ENCODE results near the gene GPBP1. TPM values are rescaled to one million over a fixed set of nuclear protein-coding genes. Genes with fewer than 3 reads are reported as not detected.

The GPBP1 gene
- total RNA-seq, 1 experiment from 2014 or later, result 69.5 TPM

- Histone ChIP-seq H3K36me3 (ENCODE audit: control insufficient read depth in 1 of 2, insufficient read depth in 2 of 2, low read length in 2 of 2) (peaks cover 5 to 13% of the 10 kb centered on the region in 2 experiments; a peak in 2 of 4 replicates), H3K4me3 (replicated peaks in 1 of 2; ENCODE audit: low read depth in 1 of 2, low read length in 2 of 2) (peak overlapping the region; percentile 95 to 98), H3K9me3 (ENCODE audit: control insufficient read depth in 1 of 2, insufficient read depth in 1 of 2, low read depth in 1 of 2, low read length in 2 of 2) (no peaks in the 10 kb centered on the region), H4K20me1 (ENCODE audit: insufficient read depth) (no peaks in the 10 kb centered on the region), H3K79me2 (ENCODE audit: insufficient read depth, low read length) (peaks cover 31% of the 10 kb centered on the region), H3K27me3 (ENCODE audit: insufficient read depth, low read length) (no peaks in the 10 kb centered on the region), H3K9me2 (ENCODE audit: insufficient read depth) (no peaks in the 10 kb centered on the region), H3K9ac (ENCODE audit: low read length) (peak overlapping the region; percentile 100), H3K27ac (ENCODE audit: low read depth, low read length) (peak overlapping the region; percentile 100), H3K4me2 (ENCODE audit: low read length) (peak overlapping the region; percentile 95), H2AFZ (ENCODE audit: low read depth, low read length, poor library complexity, severe bottlenecking) (peak overlapping the region; percentile 48), H3K4me1 (ENCODE audit: control insufficient read depth in 1 of 2, insufficient read depth in 2 of 2, low read length in 2 of 2) (peaks cover 21 to 36% of the 10 kb centered on the region in 2 experiments)
- TF ChIP-seq ATF3 (IDR thresholded peaks at IDR 0.05) (no peak), ELF1 (IDR thresholded peaks at IDR 0.05; ENCODE audit: borderline replicate concordance, low read depth) (no peak), POLR2A (IDR thresholded peaks at IDR 0.05; ENCODE audit: borderline replicate concordance, extremely low read depth, insufficient read depth, insufficient read length) (no peak), FOSL1 (IDR thresholded peaks at IDR 0.05; ENCODE audit: low read depth) (peak; percentile 50; the same call in 1 of the 2 replicates), SIN3A (IDR thresholded peaks at IDR 0.05; ENCODE audit: low read depth) (no peak), EZH2phosphoT487 (IDR thresholded peaks at IDR 0.05; ENCODE audit: borderline replicate concordance) (no peak), RAD21 (IDR thresholded peaks at IDR 0.05; ENCODE audit: low read depth) (no peak), TCF7L2 (IDR thresholded peaks at IDR 0.05; ENCODE audit: borderline replicate concordance, extremely low read depth, insufficient read depth, insufficient read length) (peak; percentile 65)
- RAD21 ChIA-PET (ENCODE audit: low non-redundant PET in 1 of 2, low total read pairs in 2 of 2, uncharacterized antibody in 2 of 2, unreplicated experiment in 2 of 2), result no interaction called here
- no TSS peak for BruUV-seq (replicated peaks)
- POLR2A ChIA-PET, result no interaction called here
- intact Hi-C loops (cut with micrococcal nuclease), result loop anchor here (5.0 kb wide), 1 partner anchor 140 kb away; no protein-coding TSS in a partner anchor
- DNase-seq (ENCODE audit: low read depth, low spot score) (no peak), ATAC-seq (no peak)
- CTCF ChIA-PET, result no interaction called here
Measured at GRCh38 chr5:57171816-57172465, 1.9 kb upstream of the GPBP1 start.
